A549 (cell line): ENCODE results near the gene PRPS1. TPM values are rescaled to one million over a fixed set of nuclear protein-coding genes. Genes with fewer than 3 reads are reported as not detected.

Source experiments
- ATAC-seq, 2 experiments: fragments of 200-7000 bp in 1 of 2; fragments of >200 bp in 1 of 2; cut with Nextera tagmentation in 1 of 2; cut with Tn5 transposase in 1 of 2; 3 replicates each; pipeline versions ENCODE4 v1.8.0 to v1.9.1; 2018 to 2020; ENCODE audit warnings: mild to moderate bottlenecking in 1 of 2, moderate library complexity in 1 of 2
- CTCF ChIA-PET: fragments of 300-600 bp; sonication (Branson Sonifier 250); formaldehyde crosslinking; extraction: SDS; loops from one replicate; lab custom pipeline; 2021; ENCODE audit warnings: antibody characterized with exemption, inconsistent platforms; lab: Yijun Ruan, JAX
- POLR2A ChIA-PET: fragments of 350-600 bp; formaldehyde crosslinking; extraction: SDS; loops from one replicate; lab custom pipeline; 2021; ENCODE audit warnings: antibody characterized with exemption, inconsistent platforms; lab: Yijun Ruan, JAX
- DNase-seq, 2 experiments: peaks; one replicate each; pipeline versions ENCODE4 v3.0.0 to v3.0.0-alpha.2; 2011 to 2016; ENCODE audit warnings: low read depth in 1 of 2, low spot score in 1 of 2
- FAIRE-seq: peaks from 2 replicates; lab custom pipeline; 2011; peaks lifted over from hg19 to GRCh38; lab: Jason Lieb, UNC
- H3K27ac ChIP-seq, 2 experiments: fragments of >200 bp; sonication (Bioruptor Twin); formaldehyde crosslinking; 3 replicates each; pipeline ENCODE4 v1.5.1; 2016 to 2017
- H3K4me1 ChIP-seq: fragments of >200 bp; sonication (Bioruptor Twin); formaldehyde crosslinking; 3 replicates; pipeline ENCODE4 v1.6.1; 2016
- H3K4me2 ChIP-seq: fragments of >200 bp; sonication (Bioruptor Twin); formaldehyde crosslinking; 3 replicates; pipeline ENCODE4 v1.6.1; 2016
- H3K4me3 ChIP-seq: fragments of >200 bp; sonication (Bioruptor Twin); formaldehyde crosslinking; 3 replicates; pipeline ENCODE4 v1.5.1; 2016
- H3K9me3 ChIP-seq: fragments of >200 bp; sonication (Bioruptor Twin); formaldehyde crosslinking; 3 replicates; pipeline ENCODE4 v1.6.1; 2016
- CHD2 ChIP-seq: fragments of 150-350 bp; IDR thresholded peaks from 2 replicates; pipeline ENCODE4 v1.6.1; 2014; ENCODE audit warnings: low read length; ENCODE audit not compliant: partially characterized antibody
- CHD4 ChIP-seq: fragments of 200-600 bp; sonication (generic); IDR thresholded peaks from 2 replicates; pipeline ENCODE4 v1.6.1; 2016; ENCODE audit warnings: antibody characterized with exemption, mild to moderate bottlenecking, borderline replicate concordance
- EHF ChIP-seq: fragments of 250-450 bp; sonication (Bioruptor Pico); IDR thresholded peaks from 2 replicates; pipeline ENCODE4 v1.5.0; 2020; ENCODE audit warnings: mild to moderate bottlenecking
- ESRRA ChIP-seq: fragments of 150-350 bp; IDR thresholded peaks from 2 replicates; pipeline ENCODE4 v1.6.1; 2014; ENCODE audit warnings: mild to moderate bottlenecking, low read length, borderline replicate concordance
- FOXS1 ChIP-seq: fragments of 250-450 bp; sonication (Bioruptor Pico); IDR thresholded peaks from 2 replicates; pipeline ENCODE4 v1.5.0; 2020; ENCODE audit warnings: mild to moderate bottlenecking, moderate library complexity
- GATA3 ChIP-seq: IDR thresholded peaks from 2 replicates; pipeline ENCODE4 v1.6.1; 2012; ENCODE audit warnings: borderline replicate concordance
- HEYL ChIP-seq: fragments of 250-450 bp; sonication (Bioruptor Pico); IDR thresholded peaks from 2 replicates; pipeline ENCODE4 v1.8.0; 2021; ENCODE audit warnings: mild to moderate bottlenecking, moderate library complexity
- HOXB5 ChIP-seq: fragments of 250-450 bp; sonication (Bioruptor Pico); IDR thresholded peaks from 2 replicates; pipeline ENCODE4 v1.5.0; 2020; ENCODE audit warnings: mild to moderate bottlenecking, moderate library complexity
- JUNB ChIP-seq: fragments of >200 bp; sonication (Bioruptor Twin); formaldehyde crosslinking; IDR thresholded peaks from 2 replicates; pipeline ENCODE4 v1.6.1; 2016
- NR3C1 ChIP-seq: fragments of >200 bp; sonication (Bioruptor Twin); formaldehyde crosslinking; IDR thresholded peaks from 3 replicates; pipeline ENCODE4 v1.6.1; 2017
- PHF8 ChIP-seq: fragments of 200-600 bp; sonication (generic); IDR thresholded peaks from 2 replicates; pipeline ENCODE4 v1.6.1; 2016; ENCODE audit warnings: low read depth, mild to moderate bottlenecking, antibody characterized with exemption, moderate library complexity, borderline replicate concordance
- POLR2A ChIP-seq: IDR thresholded peaks from 2 replicates; pipeline ENCODE4 v1.6.1; 2012; ENCODE audit warnings: mild to moderate bottlenecking, low read length
- POLR2AphosphoS2 ChIP-seq: conservative IDR thresholded peaks from 2 replicates; pipeline ENCODE4 v1.6.1; 2012; ENCODE audit warnings: low read length, improper control_type of control experiment, inconsistent platforms
- RAD21 ChIP-seq, 2 experiments: fragments of >200 bp in 1 of 2; sonication (Bioruptor Twin) in 1 of 2; formaldehyde crosslinking in 1 of 2; IDR thresholded peaks in 1 of 2; conservative IDR thresholded peaks in 1 of 2; 2 replicates in 1 of 2; 3 replicates in 1 of 2; pipeline ENCODE4 v1.6.1; 2012 to 2018; ENCODE audit warnings: inconsistent platforms in 1 of 2
- RFX5 ChIP-seq: fragments of 450-650 bp; IDR thresholded peaks from 2 replicates; pipeline ENCODE4 v1.7.1; 2014; ENCODE audit warnings: antibody characterized with exemption, mild to moderate bottlenecking, moderate library complexity
- RNF2 ChIP-seq: fragments of 200-600 bp; sonication (generic); IDR thresholded peaks from 2 replicates; pipeline ENCODE4 v1.6.1; 2016; ENCODE audit warnings: low read depth, mild to moderate bottlenecking, antibody characterized with exemption, moderate library complexity, borderline replicate concordance
- SMC3 ChIP-seq: fragments of >200 bp; sonication (Bioruptor Twin); formaldehyde crosslinking; IDR thresholded peaks from 3 replicates; pipeline ENCODE4 v1.6.1; 2018; ENCODE audit warnings: inconsistent platforms
- TFCP2L1 ChIP-seq: fragments of 250-450 bp; sonication (Bioruptor Pico); IDR thresholded peaks from 2 replicates; pipeline ENCODE4 v1.5.0; 2021; ENCODE audit warnings: mild to moderate bottlenecking
- ZC3H11A ChIP-seq: fragments of 450-650 bp; IDR thresholded peaks from 2 replicates; pipeline ENCODE4 v1.6.1; 2014; ENCODE audit warnings: antibody characterized with exemption, mild to moderate bottlenecking
- ZNF302 ChIP-seq: fragments of 250-450 bp; sonication (Bioruptor Pico); IDR thresholded peaks from 2 replicates; pipeline ENCODE4 v1.9.0; 2021; ENCODE audit warnings: inconsistent platforms, mild to moderate bottlenecking, moderate library complexity
- ZSCAN20 ChIP-seq: fragments of 250-450 bp; sonication (Bioruptor Pico); IDR thresholded peaks from 2 replicates; pipeline ENCODE4 v1.8.0; 2022; ENCODE audit warnings: mild to moderate bottlenecking, moderate library complexity
- WGBS: methylation state at CpG from one replicate; pipeline ENCODE4 v1.1.6; 2017; ENCODE audit errors: missing lambda C conversion rate; 5-methylcytosine and 5-hydroxymethylcytosine counted together
- polyA plus RNA-seq, 4 experiments: library from polyadenylated mRNA; depleted of rRNA in 3 of 4; stranded (reverse); fragments of >200 nt; fragmentation: RNase III in 1 of 4; extraction: RNeasy Plus Mini Kit Qiagen cat#74134 plus additional on column Dnase treatment in 1 of 4; gene quantifications; 2 replicates in 3 of 4; 3 replicates in 1 of 4; pipeline ENCODE4 v1.2.3, GENCODE V29; 2011 to 2017
- TF ChIP-seq, protein P1 (sequence below): IDR thresholded peaks from 2 replicates; pipeline ENCODE4 v1.6.1; 2012
- TF ChIP-seq, protein P2 (sequence below): fragments of >200 bp; sonication (Bioruptor Twin); formaldehyde crosslinking; IDR thresholded peaks from 3 replicates; pipeline ENCODE4 v1.5.1; 2016
- TF ChIP-seq, protein P3 (sequence below): fragments of 250-450 bp; sonication (Bioruptor Pico); IDR thresholded peaks from 2 replicates; pipeline ENCODE4 v1.5.0; 2020; ENCODE audit warnings: low read depth, mild to moderate bottlenecking, moderate library complexity
- TF ChIP-seq, protein P4 (sequence below): IDR thresholded peaks from 2 replicates; pipeline ENCODE4 v1.6.1; 2012
- TF ChIP-seq, protein P5 (sequence below): fragments of 150-350 bp; IDR thresholded peaks from 2 replicates; pipeline ENCODE4 v1.6.1; 2014; ENCODE audit warnings: low read depth, mild to moderate bottlenecking, low read length

Gene PRPS1
- polyA plus RNA-seq, 2 of the 4 experiments (the other 2 are of a cell fraction), result 121 to 140 TPM

DNA sequence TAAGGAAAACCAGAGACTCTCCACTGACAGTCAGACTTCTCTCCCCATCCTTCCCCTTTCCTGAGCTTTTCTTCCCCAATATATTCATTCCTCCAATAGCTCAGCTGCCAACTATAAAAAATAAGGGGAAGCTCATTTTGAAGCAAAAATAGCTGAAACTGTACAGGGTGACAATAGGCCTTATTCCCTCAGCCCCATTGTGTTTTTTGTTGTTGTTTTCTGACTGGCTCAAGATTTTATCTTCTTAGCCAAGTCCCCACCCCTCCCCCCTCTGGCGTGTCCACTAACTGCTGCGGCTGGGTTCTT lies 26.2 kb downstream of the PRPS1 start:
- H3K4me3 ChIP-seq, result no peak overlapping the region

DNA sequence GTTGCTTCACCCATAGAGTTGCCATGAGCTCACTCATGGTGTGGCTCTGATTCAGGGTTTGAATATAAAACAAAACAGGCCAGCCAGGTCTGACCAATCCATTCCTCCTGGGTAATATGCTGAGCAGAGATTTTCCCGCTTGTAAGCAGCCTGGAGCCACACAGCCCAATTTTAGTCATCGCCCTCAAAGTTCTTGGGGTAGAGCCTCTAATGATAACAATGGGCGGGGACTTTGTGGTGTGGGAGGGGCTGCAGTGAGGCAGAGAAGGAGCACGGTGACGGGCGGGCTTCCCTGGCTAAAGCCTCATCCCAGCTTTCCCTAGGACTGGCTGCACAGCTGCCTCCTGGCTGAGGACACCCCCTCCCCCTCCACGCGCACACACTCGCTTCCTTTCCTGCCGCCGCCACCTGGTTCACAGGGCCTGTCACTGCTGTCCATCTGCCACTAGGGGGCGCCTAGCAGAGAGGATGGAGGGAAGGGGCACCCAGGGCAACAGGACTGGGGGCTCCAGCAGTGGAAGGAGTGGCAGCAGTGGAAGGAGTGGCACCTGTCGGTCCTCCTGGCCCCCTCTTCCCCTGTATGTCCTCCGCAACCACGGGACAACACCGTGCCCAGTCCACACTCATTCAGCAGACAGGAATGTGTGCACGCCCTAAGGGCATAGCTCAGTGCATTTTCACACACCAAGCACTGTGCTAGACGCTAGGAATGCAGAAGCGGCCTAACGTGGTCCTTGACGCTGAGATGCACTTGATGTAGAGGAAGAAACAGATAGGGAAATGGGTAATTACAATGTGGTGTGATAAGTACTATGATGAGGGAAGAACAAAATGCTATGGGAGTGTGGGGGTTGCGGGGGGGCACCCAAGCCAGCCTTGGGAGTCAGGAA lies 26.8 kb downstream of the PRPS1 start:
- 69% methylated on average over 16 of the region's 22 CpGs for WGBS
- ChIA-PET CTCF (interaction anchor here (0.7 to 16.6 kb wide), 14 partner anchors 10 to 415 kb away, joined by 3 to 236 read pairs (median 4); partner anchors contain the start of genes NCBP2L and TSC22D3), POLR2A (no interaction called here)
- H3K9me3 ChIP-seq, result no peaks in the 10 kb centered on the region
- H3K4me2 ChIP-seq, result peak overlapping the region; percentile 28; the same call in 2 of the 3 replicates
- FAIRE-seq (no peak), DNase-seq (peak in 1 of 2 experiments; percentile 59), ATAC-seq (peak; percentile 79 to 81)
- H3K27ac ChIP-seq, result no peak overlapping the region
- peaks cover 12% of the 10 kb centered on the region; the same call in 2 of the 3 replicates for H3K4me1 ChIP-seq
- no peak overlapping the region for H3K4me3 ChIP-seq
- TF ChIP-seq NR3C1 (no peak), ZSCAN20 (CRISPR knock-in tag) (no peak), POLR2AphosphoS2 (no peak), RAD21 (conservative IDR thresholded peaks at IDR 0.05 in 1 of 2, IDR thresholded peaks at IDR 0.05 in 1 of 2) (peak in 1 of 2 experiments; percentile 8; a peak in 1 of 5 replicates), CHD4 (no peak), EHF (no peak), ZNF302 (no peak), ESRRA (no peak), TFCP2L1 (CRISPR knock-in tag) (0 out of 2 replicates have a peak, but pooled peaks have one; percentile 21), SMC3 (peak; percentile 38; the same call in 1 of the 3 replicates)
- TF ChIP-seq, protein P1, sequence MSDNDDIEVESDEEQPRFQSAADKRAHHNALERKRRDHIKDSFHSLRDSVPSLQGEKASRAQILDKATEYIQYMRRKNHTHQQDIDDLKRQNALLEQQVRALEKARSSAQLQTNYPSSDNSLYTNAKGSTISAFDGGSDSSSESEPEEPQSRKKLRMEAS, result no peak
- TF ChIP-seq, protein P2, sequence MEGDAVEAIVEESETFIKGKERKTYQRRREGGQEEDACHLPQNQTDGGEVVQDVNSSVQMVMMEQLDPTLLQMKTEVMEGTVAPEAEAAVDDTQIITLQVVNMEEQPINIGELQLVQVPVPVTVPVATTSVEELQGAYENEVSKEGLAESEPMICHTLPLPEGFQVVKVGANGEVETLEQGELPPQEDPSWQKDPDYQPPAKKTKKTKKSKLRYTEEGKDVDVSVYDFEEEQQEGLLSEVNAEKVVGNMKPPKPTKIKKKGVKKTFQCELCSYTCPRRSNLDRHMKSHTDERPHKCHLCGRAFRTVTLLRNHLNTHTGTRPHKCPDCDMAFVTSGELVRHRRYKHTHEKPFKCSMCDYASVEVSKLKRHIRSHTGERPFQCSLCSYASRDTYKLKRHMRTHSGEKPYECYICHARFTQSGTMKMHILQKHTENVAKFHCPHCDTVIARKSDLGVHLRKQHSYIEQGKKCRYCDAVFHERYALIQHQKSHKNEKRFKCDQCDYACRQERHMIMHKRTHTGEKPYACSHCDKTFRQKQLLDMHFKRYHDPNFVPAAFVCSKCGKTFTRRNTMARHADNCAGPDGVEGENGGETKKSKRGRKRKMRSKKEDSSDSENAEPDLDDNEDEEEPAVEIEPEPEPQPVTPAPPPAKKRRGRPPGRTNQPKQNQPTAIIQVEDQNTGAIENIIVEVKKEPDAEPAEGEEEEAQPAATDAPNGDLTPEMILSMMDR, result peak; percentile 52; the same call in 2 of the 3 replicates
- TF ChIP-seq, all 56 proteins: peak for 4

More for the DNA sequence above, 26.2 kb downstream of the PRPS1 start:
- Histone ChIP-seq H3K4me1 (peaks cover 12% of the 10 kb centered on the region; the same call in 2 of the 3 replicates), H3K27ac (no peak overlapping the region), H3K9me3 (no peaks in the 10 kb centered on the region), H3K4me2 (peak overlapping the region; percentile 28; the same call in 2 of the 3 replicates)
- ATAC-seq (no peak), DNase-seq (no peak), FAIRE-seq (no peak)
- no peak for TF ChIP-seq GATA3
- TF ChIP-seq HOXB5 (CRISPR knock-in tag), result no peak
- TF ChIP-seq ESRRA, result no peak
- TF ChIP-seq RFX5, result no peak
- TF ChIP-seq, protein P3, sequence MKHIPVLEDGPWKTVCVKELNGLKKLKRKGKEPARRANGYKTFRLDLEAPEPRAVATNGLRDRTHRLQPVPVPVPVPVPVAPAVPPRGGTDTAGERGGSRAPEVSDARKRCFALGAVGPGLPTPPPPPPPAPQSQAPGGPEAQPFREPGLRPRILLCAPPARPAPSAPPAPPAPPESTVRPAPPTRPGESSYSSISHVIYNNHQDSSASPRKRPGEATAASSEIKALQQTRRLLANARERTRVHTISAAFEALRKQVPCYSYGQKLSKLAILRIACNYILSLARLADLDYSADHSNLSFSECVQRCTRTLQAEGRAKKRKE (CRISPR knock-in tag), result no peak
- TF ChIP-seq PHF8, result no peak
- TF ChIP-seq ZC3H11A, result no peak
- TF ChIP-seq, protein P4, sequence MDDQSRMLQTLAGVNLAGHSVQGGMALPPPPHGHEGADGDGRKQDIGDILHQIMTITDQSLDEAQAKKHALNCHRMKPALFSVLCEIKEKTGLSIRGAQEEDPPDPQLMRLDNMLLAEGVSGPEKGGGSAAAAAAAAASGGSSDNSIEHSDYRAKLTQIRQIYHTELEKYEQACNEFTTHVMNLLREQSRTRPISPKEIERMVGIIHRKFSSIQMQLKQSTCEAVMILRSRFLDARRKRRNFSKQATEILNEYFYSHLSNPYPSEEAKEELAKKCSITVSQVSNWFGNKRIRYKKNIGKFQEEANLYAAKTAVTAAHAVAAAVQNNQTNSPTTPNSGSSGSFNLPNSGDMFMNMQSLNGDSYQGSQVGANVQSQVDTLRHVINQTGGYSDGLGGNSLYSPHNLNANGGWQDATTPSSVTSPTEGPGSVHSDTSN, result no peak
- TF ChIP-seq JUNB, result no peak
- TF ChIP-seq CHD2, result no peak
- TF ChIP-seq, protein P5, sequence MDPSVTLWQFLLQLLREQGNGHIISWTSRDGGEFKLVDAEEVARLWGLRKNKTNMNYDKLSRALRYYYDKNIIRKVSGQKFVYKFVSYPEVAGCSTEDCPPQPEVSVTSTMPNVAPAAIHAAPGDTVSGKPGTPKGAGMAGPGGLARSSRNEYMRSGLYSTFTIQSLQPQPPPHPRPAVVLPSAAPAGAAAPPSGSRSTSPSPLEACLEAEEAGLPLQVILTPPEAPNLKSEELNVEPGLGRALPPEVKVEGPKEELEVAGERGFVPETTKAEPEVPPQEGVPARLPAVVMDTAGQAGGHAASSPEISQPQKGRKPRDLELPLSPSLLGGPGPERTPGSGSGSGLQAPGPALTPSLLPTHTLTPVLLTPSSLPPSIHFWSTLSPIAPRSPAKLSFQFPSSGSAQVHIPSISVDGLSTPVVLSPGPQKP, result no peak
- TF ChIP-seq FOXS1 (CRISPR knock-in tag), result no peak
- TF ChIP-seq POLR2A, result no peak
- TF ChIP-seq, protein P1, result no peak
- TF ChIP-seq RNF2, result no peak
- no peak for TF ChIP-seq CHD4
- no peak for TF ChIP-seq HEYL (CRISPR knock-in tag)
- WGBS, result 16% methylated on average over 2 of the region's 2 CpGs
- CTCF ChIA-PET, result interaction anchor here (0.7 to 2.7 kb wide), 11 partner anchors 11 to 416 kb away, joined by 3 to 10 read pairs (median 4); no protein-coding TSS in a partner anchor
- POLR2A ChIA-PET, result no interaction called here
